ENCODE measurements around the gene RNF212. TPM values are rescaled to one million over a fixed set of nuclear protein-coding genes. Genes with fewer than 3 reads are reported as not detected.

Gene RNF212
- total and polyA plus RNA-seq, 2 of the 13 experiments (the other 11 are each of a cell fraction or from before 2014, with no cell fraction given), result not detected

DNA sequence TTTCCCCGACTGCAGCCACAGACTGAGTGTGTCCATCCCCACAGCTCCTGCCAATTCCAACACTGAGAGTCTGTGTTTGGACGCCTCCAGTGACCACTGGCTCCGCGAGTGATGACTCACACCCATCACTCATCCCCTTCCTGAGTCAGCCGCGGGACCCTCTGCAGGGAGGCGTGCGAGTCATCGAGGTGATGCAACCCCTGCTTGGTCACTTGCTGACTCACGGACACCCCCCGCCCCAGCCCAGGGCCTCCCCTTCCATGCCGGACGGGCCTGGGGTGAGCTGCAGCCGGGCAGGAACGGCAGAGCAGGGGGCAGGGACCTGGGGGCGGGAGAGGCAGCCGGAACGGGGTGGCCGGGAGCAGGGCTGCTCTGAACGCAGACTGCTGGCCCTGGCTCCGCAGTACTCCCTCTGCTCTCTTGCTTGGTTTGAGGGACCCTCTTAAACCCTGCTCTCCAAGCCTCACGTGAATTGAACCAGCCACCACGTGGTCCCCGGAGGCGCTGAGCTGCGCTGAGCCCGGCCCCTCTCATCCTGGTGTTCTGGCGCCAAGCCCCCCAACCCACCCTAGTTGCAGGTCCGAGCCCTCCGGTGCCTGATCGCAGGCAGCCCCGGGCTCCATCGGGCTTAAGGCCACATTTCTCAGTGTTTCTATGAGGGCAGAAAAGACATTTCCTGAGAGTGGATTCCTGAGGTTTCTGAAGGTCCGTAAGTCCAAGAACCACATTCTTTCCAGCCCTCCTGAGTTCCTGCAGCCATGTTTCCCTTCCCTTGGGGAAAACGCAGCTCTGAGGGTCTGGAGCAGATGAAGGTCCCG, 69.5 kb downstream of the RNF212 start (continued):
- TF ChIP-seq HNF1A (IDR thresholded peaks at IDR 0.05; ENCODE audit: low read depth), result no peak
- TF ChIP-seq HNF1A (CRISPR knock-in tag; IDR thresholded peaks at IDR 0.05; ENCODE audit: borderline replicate concordance), result no peak
- no peak for TF ChIP-seq MTA1 (CRISPR knock-in tag; IDR thresholded peaks at IDR 0.05; ENCODE audit: borderline replicate concordance)
- TF ChIP-seq RFX1 (IDR thresholded peaks at IDR 0.05), result no peak
- no peak for TF ChIP-seq ATAD3A (CRISPR knock-in tag; IDR thresholded peaks at IDR 0.05)
- TF ChIP-seq MTF2 (CRISPR knock-in tag; IDR thresholded peaks at IDR 0.05; ENCODE audit: borderline replicate concordance), result no peak; the same call in 1 of the 2 replicates
- peak; percentile 62; the same call in 1 of the 2 replicates for TF ChIP-seq HOXD1 (CRISPR knock-in tag; IDR thresholded peaks at IDR 0.05)
- TF ChIP-seq FOSL1 (CRISPR knock-in tag; IDR thresholded peaks at IDR 0.05; ENCODE audit: borderline replicate concordance), result peak; percentile 86
- TF ChIP-seq CEBPG (CRISPR knock-in tag; IDR thresholded peaks at IDR 0.05), result peak; percentile 94
- no peak for TF ChIP-seq ZNF326 (CRISPR knock-in tag; IDR thresholded peaks at IDR 0.05; ENCODE audit: borderline replicate concordance)
- TF ChIP-seq CREB1 (IDR thresholded peaks at IDR 0.05), result peak; percentile 77
- no peak for TF ChIP-seq CREB1 (CRISPR knock-in tag; IDR thresholded peaks at IDR 0.05)
- no peak for TF ChIP-seq KIAA2018 (CRISPR knock-in tag; IDR thresholded peaks at IDR 0.05; ENCODE audit: borderline replicate concordance)
- TF ChIP-seq, protein P1, sequence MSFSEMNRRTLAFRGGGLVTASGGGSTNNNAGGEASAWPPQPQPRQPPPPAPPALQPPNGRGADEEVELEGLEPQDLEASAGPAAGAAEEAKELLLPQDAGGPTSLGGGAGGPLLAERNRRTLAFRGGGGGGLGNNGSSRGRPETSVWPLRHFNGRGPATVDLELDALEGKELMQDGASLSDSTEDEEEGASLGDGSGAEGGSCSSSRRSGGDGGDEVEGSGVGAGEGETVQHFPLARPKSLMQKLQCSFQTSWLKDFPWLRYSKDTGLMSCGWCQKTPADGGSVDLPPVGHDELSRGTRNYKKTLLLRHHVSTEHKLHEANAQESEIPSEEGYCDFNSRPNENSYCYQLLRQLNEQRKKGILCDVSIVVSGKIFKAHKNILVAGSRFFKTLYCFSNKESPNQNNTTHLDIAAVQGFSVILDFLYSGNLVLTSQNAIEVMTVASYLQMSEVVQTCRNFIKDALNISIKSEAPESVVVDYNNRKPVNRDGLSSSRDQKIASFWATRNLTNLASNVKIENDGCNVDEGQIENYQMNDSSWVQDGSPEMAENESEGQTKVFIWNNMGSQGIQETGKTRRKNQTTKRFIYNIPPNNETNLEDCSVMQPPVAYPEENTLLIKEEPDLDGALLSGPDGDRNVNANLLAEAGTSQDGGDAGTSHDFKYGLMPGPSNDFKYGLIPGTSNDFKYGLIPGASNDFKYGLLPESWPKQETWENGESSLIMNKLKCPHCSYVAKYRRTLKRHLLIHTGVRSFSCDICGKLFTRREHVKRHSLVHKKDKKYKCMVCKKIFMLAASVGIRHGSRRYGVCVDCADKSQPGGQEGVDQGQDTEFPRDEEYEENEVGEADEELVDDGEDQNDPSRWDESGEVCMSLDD (CRISPR knock-in tag; IDR thresholded peaks at IDR 0.05; ENCODE audit: borderline replicate concordance), result peak; percentile 48; the same call in 1 of the 2 replicates

Measured in HepG2 (cell line).